GM06990 (cell line): ENCODE measurements around the gene CFAP57.

Source experiments
- DNase-seq: peaks from one replicate; pipeline ENCODE4 v3.0.0-alpha.2; 2011; ENCODE audit not compliant: insufficient read length; ENCODE audit errors: extremely low read depth
- H3K27me3 ChIP-seq: replicated peaks from 2 replicates; pipeline ENCODE4 v1.6.0; 2011; ENCODE audit warnings: low read length; ENCODE audit not compliant: control insufficient read depth, insufficient read depth
- H3K36me3 ChIP-seq: 2 replicates; pipeline ENCODE4 v1.5.1; 2011; ENCODE audit warnings: low read length; ENCODE audit not compliant: control insufficient read depth, insufficient read depth
- H3K4me3 ChIP-seq: replicated peaks from 2 replicates; pipeline ENCODE4 v1.5.1; 2011; ENCODE audit warnings: low read depth, mild to moderate bottlenecking, control low read depth, low read length
- CTCF ChIP-seq: IDR thresholded peaks from 2 replicates; pipeline ENCODE4 v1.5.1; 2011; ENCODE audit warnings: low read length, control low read depth, mild to moderate bottlenecking, inconsistent platforms; ENCODE audit not compliant: insufficient read depth, poor library complexity, severe bottlenecking

CFAP57 gene

GRCh38 chr1:43229826-43230780 lies 58.0 kb downstream of the CFAP57 start:
- TF ChIP-seq CTCF = no peak
- H3K27me3 ChIP-seq = no peaks in the 10 kb centered on the region
- H3K36me3 ChIP-seq = peaks cover 29% of the 10 kb centered on the region
- no peak overlapping the region for H3K4me3 ChIP-seq
- DNase-seq = no peak

GRCh38 chr1:43232074-43232473 lies 59.9 kb downstream of the CFAP57 start:
- no peak overlapping the region for H3K4me3 ChIP-seq
- no peak for DNase-seq
- no peaks in the 10 kb centered on the region for H3K27me3 ChIP-seq
- peaks cover 30% of the 10 kb centered on the region for H3K36me3 ChIP-seq
- TF ChIP-seq CTCF = no peak

GRCh38 chr1:43232482-43232881 lies 60.4 kb downstream of the CFAP57 start:
- DNase-seq = no peak
- Histone ChIP-seq H3K36me3 (peaks cover 29% of the 10 kb centered on the region), H3K27me3 (no peaks in the 10 kb centered on the region), H3K4me3 (no peak overlapping the region)
- no peak for TF ChIP-seq CTCF

GRCh38 chr1:43233631-43234030 lies 61.5 kb downstream of the CFAP57 start:
- no peak for TF ChIP-seq CTCF

GRCh38 chr1:43234267-43234666 lies 62.1 kb downstream of the CFAP57 start:
- TF ChIP-seq CTCF = no peak
- H3K27me3 ChIP-seq = no peaks in the 10 kb centered on the region
- no peak overlapping the region for H3K4me3 ChIP-seq
- DNase-seq = no peak
- H3K36me3 ChIP-seq = peaks cover 20% of the 10 kb centered on the region

More at GRCh38 chr1:43233631-43234030, 61.5 kb downstream of the CFAP57 start:
- Histone ChIP-seq H3K27me3 (no peaks in the 10 kb centered on the region), H3K4me3 (no peak overlapping the region), H3K36me3 (peaks cover 23% of the 10 kb centered on the region)
- no peak for DNase-seq
